CD4-positive, alpha-beta T cell (primary cell): ENCODE measurements around the gene STX8. TPM values are rescaled to one million over a fixed set of nuclear protein-coding genes. Genes with fewer than 3 reads are reported as not detected.
"Not testable (repeated sequence)": the region's sequence is repeated elsewhere in the genome, so short reads cannot be mapped to it uniquely, and the experiment has no call there.

ENCODE experiments used
- ATAC-seq: fragments of 200-7000 bp; cut with Tn5 transposase; one replicate; pipeline ENCODE4 v1.10.0; 2022; ENCODE audit warnings: mild to moderate bottlenecking; ENCODE audit not compliant: poor library complexity
- CTCF ChIA-PET: fragments of 350-600 bp; sonication (Branson Sonifier 250); formaldehyde crosslinking; loops from one replicate; lab custom pipeline; 2021; ENCODE audit warnings: antibody characterized with exemption, inconsistent platforms; lab: Charles Lee
- POLR2A ChIA-PET: fragments of 350-600 bp; sonication (Branson Sonifier 250); formaldehyde crosslinking; loops from one replicate; lab custom pipeline; 2021; ENCODE audit warnings: antibody characterized with exemption, inconsistent platforms; lab: Charles Lee
- DNase-seq, 14 experiments: peaks; one replicate each; pipeline ENCODE4 v3.0.0-alpha.2; 2013 to 2020; ENCODE audit warnings: mixed read lengths in 2 of 14
- H3K27ac ChIP-seq, 2 donors: one replicate each; pipeline versions ENCODE4 v1.5.1 to v1.7.0; 2013; ENCODE audit warnings: low read length in 2 of 2, low read depth in 1 of 2, mild to moderate bottlenecking in 1 of 2
- H3K27me3 ChIP-seq, 2 experiments: 1 replicate in 1 of 2; 2 replicates in 1 of 2; pipeline versions ENCODE4 v1.6.1 to v1.7.0; 2013; ENCODE audit warnings: low read length in 2 of 2, control low read depth in 1 of 2, mild to moderate bottlenecking in 1 of 2, moderate library complexity in 1 of 2; ENCODE audit not compliant: insufficient read depth in 2 of 2, control insufficient read depth in 1 of 2
- H3K36me3 ChIP-seq: one replicate; pipeline ENCODE4 v1.6.1; 2013; ENCODE audit warnings: low read length, control low read depth; ENCODE audit not compliant: insufficient read depth
- H3K4me1 ChIP-seq: one replicate; pipeline ENCODE4 v1.6.1; 2013; ENCODE audit warnings: low read length, control low read depth; ENCODE audit not compliant: insufficient read depth
- H3K4me3 ChIP-seq: one replicate; pipeline ENCODE4 v1.5.1; 2013; ENCODE audit warnings: mild to moderate bottlenecking, low read length, moderate library complexity
- H3K9me3 ChIP-seq, 2 experiments: 1 replicate in 1 of 2; 2 replicates in 1 of 2; pipeline versions ENCODE4 v1.6.1 to v1.7.0; 2013; ENCODE audit warnings: low read length in 2 of 2, mild to moderate bottlenecking in 2 of 2, control low read depth in 1 of 2, moderate library complexity in 1 of 2; ENCODE audit not compliant: control insufficient read depth in 1 of 2, insufficient read depth in 1 of 2
- H3K27ac Mint-ChIP-seq: one replicate; pipeline ENCODE4 v1.8.0; 2020; ENCODE audit warnings: mixed read lengths
- H3K27me3 Mint-ChIP-seq: one replicate; pipeline ENCODE4 v1.8.0; 2021; ENCODE audit warnings: mixed read lengths
- H3K36me3 Mint-ChIP-seq: one replicate; pipeline ENCODE4 v1.8.0; 2021; ENCODE audit warnings: low read depth, mixed read lengths
- H3K4me1 Mint-ChIP-seq: one replicate; pipeline ENCODE4 v1.8.0; 2021; ENCODE audit warnings: low read depth, mixed read lengths
- H3K4me3 Mint-ChIP-seq: one replicate; pipeline ENCODE4 v1.8.0; 2020; ENCODE audit warnings: mild to moderate bottlenecking, mixed read lengths
- H3K9me3 Mint-ChIP-seq: one replicate; pipeline ENCODE4 v1.8.0; 2020; ENCODE audit warnings: mixed read lengths
- CTCF ChIP-seq: fragments of 200-600 bp; IDR thresholded peaks from one replicate; pipeline ENCODE4 v1.8.0; 2022; ENCODE audit warnings: antibody characterized with exemption, mild to moderate bottlenecking
- intact Hi-C, 2 experiments: fragments of 100-400 bp; cut with DNase I in 1 of 2; cut with micrococcal nuclease in 1 of 2; formaldehyde crosslinking; loops; one replicate each; pipeline versions ENCODE4 v1.15.1 to v1.9.0; 2023 to 2025; cut with DNase I, micrococcal nuclease
- total RNA-seq, 174 experiments: library from RNA in 2 of 174; stranded (reverse) in 2 of 174; gene quantifications; one replicate each; pipeline ENCODE4 v1.2.3 and lab custom pipeline; 2021 to 2026

Gene STX8
- total RNA-seq, 2 experiments from 2014 or later = 52.2 to 63.2 TPM

DNA sequence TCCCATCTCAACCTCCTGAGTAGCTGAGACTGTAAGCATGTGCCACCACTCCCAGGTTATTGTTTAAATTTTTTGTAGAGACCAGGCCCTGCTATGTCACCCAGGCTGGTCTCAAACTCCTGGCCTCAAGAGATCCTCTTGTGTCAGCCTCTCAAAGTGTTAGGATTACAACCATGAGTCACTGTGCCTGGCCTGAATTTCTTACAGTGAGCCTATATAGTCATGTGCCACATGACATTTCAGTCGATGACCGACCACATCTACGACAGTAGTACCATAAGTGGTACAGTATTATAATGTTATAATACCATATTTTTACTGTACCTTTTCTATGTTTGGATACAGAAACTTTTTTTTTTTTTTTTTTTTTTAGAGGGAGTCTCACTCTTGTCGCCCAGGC, 195.3 kb downstream of the STX8 start:
- H3K4me1 ChIP-seq = no peaks in the 10 kb centered on the region
- H3K27me3 Mint-ChIP-seq = no peaks in the 10 kb centered on the region
- no peaks in the 10 kb centered on the region for H3K4me1 Mint-ChIP-seq
- intact Hi-C loops = no loop called here
- no peak for TF ChIP-seq CTCF
- no peak for ATAC-seq
- no peak for DNase-seq
- H3K9me3 Mint-ChIP-seq = no peaks in the 10 kb centered on the region
- peaks cover 12% of the 10 kb centered on the region for H3K36me3 ChIP-seq
- H3K36me3 Mint-ChIP-seq = peaks cover 44% of the 10 kb centered on the region
- H3K27me3 ChIP-seq = no peaks in the 10 kb centered on the region
- H3K4me3 Mint-ChIP-seq = no peak overlapping the region
- no peak overlapping the region for H3K4me3 ChIP-seq
- H3K9me3 ChIP-seq = no peaks in the 10 kb centered on the region
- ChIA-PET POLR2A (no interaction called here), CTCF (no interaction called here)
- H3K27ac Mint-ChIP-seq = no peak overlapping the region
- H3K27ac ChIP-seq = no peak overlapping the region

GRCh38 chr17:9376177-9376576, 199.4 kb downstream of the STX8 start:
- CTCF ChIA-PET, H3K4me1 Mint-ChIP-seq, DNase-seq, H3K4me3 Mint-ChIP-seq, H3K27me3 ChIP-seq, H3K27ac Mint-ChIP-seq, H3K4me1 ChIP-seq, H3K9me3 Mint-ChIP-seq, H3K9me3 ChIP-seq, intact Hi-C loops, H3K27me3 Mint-ChIP-seq, POLR2A ChIA-PET, H3K27ac ChIP-seq, H3K4me3 ChIP-seq, ATAC-seq: not testable (repeated sequence)
- H3K36me3 Mint-ChIP-seq = peaks cover 39% of the 10 kb centered on the region
- H3K36me3 ChIP-seq = peaks cover 12% of the 10 kb centered on the region

DNA sequence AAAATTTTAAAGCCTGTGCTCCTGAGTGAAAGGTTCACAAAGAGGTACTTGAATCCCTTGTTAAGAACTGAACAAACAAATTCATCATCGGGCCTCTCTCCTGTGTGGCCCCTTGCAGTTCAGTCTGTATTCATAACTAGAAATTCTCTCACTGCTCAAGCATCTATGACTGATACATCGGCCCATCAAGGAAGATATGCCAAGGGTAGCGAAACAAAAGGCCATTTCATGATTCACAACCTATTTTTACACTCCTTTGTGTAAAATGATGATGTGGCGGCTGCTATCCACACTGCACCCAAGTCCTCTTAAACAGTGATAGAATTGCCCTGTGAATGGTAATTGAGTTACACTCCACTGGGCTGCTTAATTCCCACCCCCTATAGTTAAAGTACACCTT, 204.6 kb downstream of the STX8 start:
- H3K9me3 Mint-ChIP-seq = no peaks in the 10 kb centered on the region
- H3K36me3 Mint-ChIP-seq = peaks cover 9% of the 10 kb centered on the region
- H3K36me3 ChIP-seq = peaks cover 2% of the 10 kb centered on the region
- no peaks in the 10 kb centered on the region for H3K4me1 ChIP-seq
- H3K27ac ChIP-seq = no peak overlapping the region
- CTCF ChIA-PET = no interaction called here
- TF ChIP-seq CTCF = no peak
- H3K27me3 ChIP-seq = no peaks in the 10 kb centered on the region
- no peaks in the 10 kb centered on the region for H3K4me1 Mint-ChIP-seq
- DNase-seq (no peak), ATAC-seq (no peak)
- H3K4me3 ChIP-seq = no peak overlapping the region
- no peak overlapping the region for H3K4me3 Mint-ChIP-seq
- H3K27me3 Mint-ChIP-seq = no peaks in the 10 kb centered on the region
- H3K27ac Mint-ChIP-seq = no peak overlapping the region
- H3K9me3 ChIP-seq = no peaks in the 10 kb centered on the region
- POLR2A ChIA-PET = no interaction called here
- intact Hi-C loops = no loop called here

GRCh38 chr17:9370467-9370866, 205.2 kb downstream of the STX8 start:
- ChIA-PET POLR2A (no interaction called here), CTCF (no interaction called here)
- Mint-ChIP-seq H3K36me3 (peaks cover 3% of the 10 kb centered on the region), H3K27me3 (no peaks in the 10 kb centered on the region), H3K9me3 (no peaks in the 10 kb centered on the region), H3K4me3 (no peak overlapping the region), H3K4me1 (no peaks in the 10 kb centered on the region), H3K27ac (no peak overlapping the region)
- ATAC-seq (no peak), DNase-seq (no peak)
- TF ChIP-seq CTCF = no peak
- H3K27ac ChIP-seq = no peak overlapping the region
- no peaks in the 10 kb centered on the region for H3K4me1 ChIP-seq
- no peaks in the 10 kb centered on the region for H3K27me3 ChIP-seq
- H3K9me3 ChIP-seq = no peaks in the 10 kb centered on the region
- peaks cover 2% of the 10 kb centered on the region for H3K36me3 ChIP-seq
- intact Hi-C loops = no loop called here
- H3K4me3 ChIP-seq = no peak overlapping the region
